Adrenal gland (tissue), 5 donors: ENCODE measurements around the gene DCN.

Experiments used
- POLR2A ChIP-seq, 2 donors: fragments of 450-650 bp; IDR thresholded peaks; one replicate each; pipeline ENCODE4 v1.6.1; 2017; ENCODE audit warnings: antibody characterized with exemption in 2 of 2, mild to moderate bottlenecking in 2 of 2, moderate library complexity in 1 of 2
- TF ChIP-seq, protein P1 (sequence below), 6 experiments: fragments of 450-650 bp in 4 of 6; fragments of 200-600 bp in 2 of 6; sonication (generic) in 1 of 6; IDR thresholded peaks; 1 replicate in 5 of 6; 2 replicates in 1 of 6; pipeline versions ENCODE4 v1.5.1 to v1.8.0; 2016 to 2021; ENCODE audit warnings: antibody characterized with exemption in 6 of 6, mild to moderate bottlenecking in 2 of 6, moderate library complexity in 1 of 6
- donor health status: DM: no; HTN: no; CAD: no.

DNA sequence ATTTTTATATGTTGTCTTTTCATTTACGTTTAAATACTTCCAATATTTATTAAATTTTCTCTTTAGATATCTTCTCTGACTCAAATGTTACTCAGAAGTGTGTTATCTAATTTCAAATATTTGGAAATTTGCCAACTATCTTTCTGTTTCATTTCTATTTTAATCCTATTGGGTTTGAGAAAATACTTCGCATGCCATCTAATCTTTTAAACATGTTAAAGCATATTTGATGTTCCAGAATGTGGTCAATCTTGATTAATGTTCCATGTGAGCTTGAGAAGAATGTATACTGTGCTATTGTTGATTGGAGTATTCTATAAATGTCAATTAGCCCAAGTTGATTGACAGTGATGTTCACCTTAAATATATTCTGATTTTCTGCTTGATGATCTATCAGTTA, 11.9 kb upstream of the DCN start:
- TF ChIP-seq, protein P1, sequence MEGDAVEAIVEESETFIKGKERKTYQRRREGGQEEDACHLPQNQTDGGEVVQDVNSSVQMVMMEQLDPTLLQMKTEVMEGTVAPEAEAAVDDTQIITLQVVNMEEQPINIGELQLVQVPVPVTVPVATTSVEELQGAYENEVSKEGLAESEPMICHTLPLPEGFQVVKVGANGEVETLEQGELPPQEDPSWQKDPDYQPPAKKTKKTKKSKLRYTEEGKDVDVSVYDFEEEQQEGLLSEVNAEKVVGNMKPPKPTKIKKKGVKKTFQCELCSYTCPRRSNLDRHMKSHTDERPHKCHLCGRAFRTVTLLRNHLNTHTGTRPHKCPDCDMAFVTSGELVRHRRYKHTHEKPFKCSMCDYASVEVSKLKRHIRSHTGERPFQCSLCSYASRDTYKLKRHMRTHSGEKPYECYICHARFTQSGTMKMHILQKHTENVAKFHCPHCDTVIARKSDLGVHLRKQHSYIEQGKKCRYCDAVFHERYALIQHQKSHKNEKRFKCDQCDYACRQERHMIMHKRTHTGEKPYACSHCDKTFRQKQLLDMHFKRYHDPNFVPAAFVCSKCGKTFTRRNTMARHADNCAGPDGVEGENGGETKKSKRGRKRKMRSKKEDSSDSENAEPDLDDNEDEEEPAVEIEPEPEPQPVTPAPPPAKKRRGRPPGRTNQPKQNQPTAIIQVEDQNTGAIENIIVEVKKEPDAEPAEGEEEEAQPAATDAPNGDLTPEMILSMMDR (IDR thresholded peaks at IDR 0.05), result no peak
- TF ChIP-seq POLR2A (IDR thresholded peaks at IDR 0.05), result no peak
